ENCODE measurements around the gene WRAP73. TPM values are rescaled to one million over a fixed set of nuclear protein-coding genes. Genes with fewer than 3 reads are reported as not detected.

Gene WRAP73
- total RNA-seq, 4 donors from 2014 or later = 10.3 to 21.7 (median 14.5) TPM

DNA sequence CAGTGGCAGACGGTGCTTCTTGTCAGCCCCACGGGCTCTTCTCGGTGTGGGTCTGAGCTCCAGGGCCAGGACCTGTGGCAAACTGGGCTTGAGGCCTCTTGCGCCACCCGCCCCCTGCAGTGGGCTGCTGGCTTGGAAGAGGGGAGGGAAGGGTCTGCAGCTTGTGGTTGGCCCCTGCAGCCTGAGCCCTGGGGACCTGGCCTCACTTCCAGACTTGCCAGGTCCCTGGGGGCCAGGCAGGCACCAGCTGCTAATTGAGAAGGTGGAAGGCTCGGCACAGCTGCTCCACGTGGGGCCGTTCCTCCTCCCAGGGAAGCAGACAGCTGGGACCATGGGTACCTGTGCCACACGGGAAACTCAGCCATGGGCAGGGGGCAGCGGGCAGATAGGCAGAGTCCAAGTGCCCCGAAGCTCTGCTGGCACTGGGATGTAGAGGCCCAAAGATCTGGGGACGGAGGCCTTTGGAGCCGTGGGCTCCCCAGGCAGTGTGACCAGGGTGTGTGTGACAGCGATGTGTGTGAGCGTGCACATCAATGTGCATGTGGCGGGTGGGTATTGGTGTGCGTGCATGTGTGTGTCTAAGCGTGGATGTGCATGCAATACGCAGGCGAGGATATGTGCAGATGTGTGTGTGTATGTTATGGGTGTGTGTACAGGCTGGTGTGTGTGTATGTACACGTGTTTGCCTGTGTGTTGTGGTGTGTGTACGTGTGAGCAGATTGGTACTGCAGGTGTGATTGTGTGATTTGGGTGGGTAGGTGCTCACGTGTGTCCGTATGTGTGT, 41.7 kb upstream of the WRAP73 start:
- no peaks in the 10 kb centered on the region for H3K9me3 ChIP-seq
- H3K27me3 ChIP-seq = peaks cover 46% of the 10 kb centered on the region
- TF ChIP-seq, protein P1, sequence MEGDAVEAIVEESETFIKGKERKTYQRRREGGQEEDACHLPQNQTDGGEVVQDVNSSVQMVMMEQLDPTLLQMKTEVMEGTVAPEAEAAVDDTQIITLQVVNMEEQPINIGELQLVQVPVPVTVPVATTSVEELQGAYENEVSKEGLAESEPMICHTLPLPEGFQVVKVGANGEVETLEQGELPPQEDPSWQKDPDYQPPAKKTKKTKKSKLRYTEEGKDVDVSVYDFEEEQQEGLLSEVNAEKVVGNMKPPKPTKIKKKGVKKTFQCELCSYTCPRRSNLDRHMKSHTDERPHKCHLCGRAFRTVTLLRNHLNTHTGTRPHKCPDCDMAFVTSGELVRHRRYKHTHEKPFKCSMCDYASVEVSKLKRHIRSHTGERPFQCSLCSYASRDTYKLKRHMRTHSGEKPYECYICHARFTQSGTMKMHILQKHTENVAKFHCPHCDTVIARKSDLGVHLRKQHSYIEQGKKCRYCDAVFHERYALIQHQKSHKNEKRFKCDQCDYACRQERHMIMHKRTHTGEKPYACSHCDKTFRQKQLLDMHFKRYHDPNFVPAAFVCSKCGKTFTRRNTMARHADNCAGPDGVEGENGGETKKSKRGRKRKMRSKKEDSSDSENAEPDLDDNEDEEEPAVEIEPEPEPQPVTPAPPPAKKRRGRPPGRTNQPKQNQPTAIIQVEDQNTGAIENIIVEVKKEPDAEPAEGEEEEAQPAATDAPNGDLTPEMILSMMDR (IDR thresholded peaks at IDR 0.05) = no peak
- TF ChIP-seq EP300 (IDR thresholded peaks at IDR 0.05) (no peak), POLR2AphosphoS5 (IDR thresholded peaks at IDR 0.05) (no peak), POLR2A (IDR thresholded peaks at IDR 0.05) (no peak)
- H3K36me3 ChIP-seq = no peaks in the 10 kb centered on the region
- WGBS, 2 donors (ENCODE audit: low coverage in 1 of 2) = 92 to 94% methylated on average over 12 to 13 of the region's 24 CpGs
- no peak for ATAC-seq
- no peak overlapping the region for H3K27ac ChIP-seq
- peaks cover 0 to 19% (median 3%) of the 10 kb centered on the region in 3 donors for H3K4me1 ChIP-seq
- no peak overlapping the region for H3K4me3 ChIP-seq

DNA sequence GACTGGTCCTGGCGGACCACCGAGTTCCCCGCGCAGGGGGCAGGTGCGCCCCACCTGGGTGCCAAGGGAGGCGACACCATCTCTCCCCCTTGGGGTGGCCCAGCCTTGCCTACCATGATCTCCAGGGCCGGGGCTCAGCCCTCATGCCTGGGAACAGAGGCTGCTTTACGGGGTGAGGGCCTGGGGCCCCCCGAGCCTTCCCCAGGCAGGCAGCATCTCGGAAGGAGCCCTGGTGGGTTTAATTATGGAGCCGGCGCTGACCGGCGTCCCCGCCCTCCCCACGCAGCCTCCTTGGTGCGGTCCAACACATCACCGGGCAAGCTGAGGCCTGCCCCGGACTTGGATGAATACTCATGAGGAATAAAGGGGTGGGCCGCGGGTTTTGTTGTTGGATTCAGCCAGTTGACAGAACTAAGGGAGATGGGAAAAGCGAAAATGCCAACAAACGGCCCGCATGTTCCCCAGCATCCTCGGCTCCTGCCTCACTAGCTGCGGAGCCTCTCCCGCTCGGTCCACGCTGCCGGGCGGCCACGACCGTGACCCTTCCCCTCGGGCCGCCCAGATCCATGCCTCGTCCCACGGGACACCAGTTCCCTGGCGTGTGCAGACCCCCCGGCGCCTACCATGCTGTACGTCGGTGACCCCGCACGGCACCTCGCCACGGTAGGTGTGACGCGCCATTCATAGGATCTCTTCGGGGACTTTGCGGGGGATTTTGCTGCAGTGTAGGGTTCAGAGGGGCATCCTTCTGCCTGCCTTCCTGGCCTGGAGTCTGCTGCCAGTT, 40.6 kb upstream of the WRAP73 start:
- Histone ChIP-seq H3K27ac (no peak overlapping the region), H3K4me3 (no peak overlapping the region), H3K4me1 (peaks cover 0 to 13% (median 1%) of the 10 kb centered on the region in 3 donors), H3K27me3 (peaks cover 42% of the 10 kb centered on the region), H3K36me3 (no peaks in the 10 kb centered on the region), H3K9me3 (no peaks in the 10 kb centered on the region)
- ATAC-seq = no peak
- 85% methylated on average over 10 of the region's 50 CpGs; no CpG with 5 or more reads in 1 of the 2 donors for WGBS, 2 donors (ENCODE audit: low coverage in 1 of 2)
- TF ChIP-seq, protein P1 (IDR thresholded peaks at IDR 0.05) = no peak
- TF ChIP-seq EP300 (IDR thresholded peaks at IDR 0.05) (no peak), POLR2A (IDR thresholded peaks at IDR 0.05) (no peak), POLR2AphosphoS5 (IDR thresholded peaks at IDR 0.05) (no peak)

DNA sequence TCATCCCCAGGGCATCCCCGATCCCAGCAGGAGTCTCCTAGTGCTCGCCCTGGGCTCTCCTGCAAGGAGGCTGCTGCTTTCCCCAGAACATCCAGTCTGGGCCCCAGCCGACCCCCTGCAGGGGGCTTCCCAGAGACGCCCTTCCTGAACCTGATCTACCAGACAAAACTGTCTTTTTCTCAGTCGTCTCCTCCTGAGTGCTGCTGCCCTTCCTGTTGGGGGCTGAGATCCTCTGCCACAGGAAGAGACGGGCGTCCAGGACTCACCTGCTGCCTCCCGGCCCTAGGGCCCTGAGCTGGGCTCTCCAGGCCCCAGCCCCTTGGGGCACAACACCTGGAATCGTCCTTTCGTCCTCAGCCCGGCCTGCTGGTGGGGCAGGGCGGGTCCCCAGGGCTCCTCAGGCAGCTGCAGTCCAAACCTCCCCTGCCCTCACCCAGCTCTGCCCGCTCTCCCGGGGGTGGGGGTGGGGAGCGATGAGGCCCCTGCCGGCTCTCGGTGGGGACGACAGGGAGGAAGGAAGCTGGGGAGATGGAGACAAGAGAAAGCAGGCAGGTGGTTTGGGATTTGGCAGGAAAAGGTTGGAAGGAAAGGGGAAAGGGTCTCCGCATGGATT, 39.3 kb upstream of the WRAP73 start:
- Histone ChIP-seq H3K36me3 (no peaks in the 10 kb centered on the region), H3K27me3 (peaks cover 43% of the 10 kb centered on the region), H3K27ac (no peak overlapping the region), H3K4me3 (no peak overlapping the region), H3K4me1 (peaks cover 0 to 13% (median 0%) of the 10 kb centered on the region in 3 donors), H3K9me3 (no peaks in the 10 kb centered on the region)
- no peak for ATAC-seq
- 60% methylated on average over 1 of the region's 19 CpGs; no CpG with 5 or more reads in 1 of the 2 donors for WGBS, 2 donors (ENCODE audit: low coverage in 1 of 2)
- no peak for TF ChIP-seq EP300 (IDR thresholded peaks at IDR 0.05)
- TF ChIP-seq, protein P1 (IDR thresholded peaks at IDR 0.05) = no peak
- no peak for TF ChIP-seq POLR2AphosphoS5 (IDR thresholded peaks at IDR 0.05)
- no peak for TF ChIP-seq POLR2A (IDR thresholded peaks at IDR 0.05)

DNA sequence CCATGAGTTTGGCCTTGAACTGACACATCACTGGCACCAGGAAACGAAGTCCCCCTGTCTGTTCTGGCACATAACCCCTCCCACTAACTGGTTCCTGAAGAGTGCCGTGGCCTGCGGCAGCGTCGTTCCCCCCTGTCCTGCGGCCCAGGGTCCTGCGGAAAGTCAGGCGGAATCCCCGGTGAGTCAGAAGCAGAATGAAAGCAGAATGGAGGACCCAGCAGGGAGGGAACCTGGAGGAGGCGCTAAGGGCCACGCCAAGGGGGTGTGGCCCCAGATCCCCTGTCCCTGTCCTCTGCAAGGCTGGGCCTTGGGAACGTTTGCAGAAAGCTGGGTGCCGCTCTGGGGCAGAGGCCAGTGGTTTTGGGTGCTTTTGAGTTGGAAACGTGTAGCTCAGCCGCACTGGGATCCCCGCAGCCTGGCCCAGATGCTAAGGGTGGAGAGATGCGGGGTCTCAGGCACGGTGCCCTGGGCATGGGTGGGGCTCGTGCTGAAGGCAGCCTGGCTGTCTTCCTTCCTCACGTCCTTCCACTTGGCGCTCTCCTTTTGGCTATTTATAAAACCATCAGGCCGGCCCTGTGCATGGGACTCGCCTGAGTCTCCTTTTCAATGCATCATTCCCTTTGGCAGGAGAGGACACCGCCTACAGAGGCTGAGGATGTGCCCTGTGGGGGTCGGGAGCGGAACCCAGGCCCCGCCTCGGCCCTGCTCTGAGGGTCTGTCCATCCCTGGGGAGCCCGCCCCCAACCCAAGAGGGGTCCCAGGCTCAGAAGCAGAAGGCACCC, 38.6 kb upstream of the WRAP73 start:
- Histone ChIP-seq H3K4me1 (peaks cover 0 to 17% (median 0%) of the 10 kb centered on the region in 3 donors), H3K27ac (no peak overlapping the region), H3K9me3 (no peaks in the 10 kb centered on the region), H3K4me3 (no peak overlapping the region), H3K27me3 (peaks cover 50% of the 10 kb centered on the region), H3K36me3 (no peaks in the 10 kb centered on the region)
- whole genome bisulfite sequencing, 2 donors (ENCODE audit: low coverage in 1 of 2) = 59% methylated on average over 10 of the region's 29 CpGs; no CpG with 5 or more reads in 1 of the 2 donors
- TF ChIP-seq POLR2AphosphoS5 (IDR thresholded peaks at IDR 0.05) (no peak), POLR2A (IDR thresholded peaks at IDR 0.05) (no peak), EP300 (IDR thresholded peaks at IDR 0.05) (no peak)
- TF ChIP-seq, protein P1 (IDR thresholded peaks at IDR 0.05) = no peak
- no peak for ATAC-seq
